GM23338 (cell line): ENCODE results near the gene AGRN. TPM values are rescaled to one million over a fixed set of nuclear protein-coding genes. Genes with fewer than 3 reads are reported as not detected.

Source experiments
- ATAC-seq: fragments of 200-7000 bp; cut with Tn5 transposase; 3 replicates; pipeline ENCODE4 v1.9.1; 2020
- DNase-seq: peaks from one replicate; pipeline ENCODE4 v3.0.0-alpha.2; 2015; ENCODE audit warnings: low spot score
- H2AFZ ChIP-seq: fragments of 200-600 bp; sonication (generic); 2 replicates; pipeline ENCODE4 v1.8.0; 2016; ENCODE audit warnings: antibody characterized with exemption, mild to moderate bottlenecking, moderate library complexity
- H3F3A ChIP-seq: fragments of 200-600 bp; sonication (generic); replicated peaks from 2 replicates; pipeline ENCODE4 v1.8.0; 2017; ENCODE audit warnings: antibody characterized with exemption, mixed run types, low read depth
- H3K27ac ChIP-seq: fragments of 200-600 bp; sonication (generic); 2 replicates; pipeline ENCODE4 v1.6.1; 2016; ENCODE audit warnings: low read depth
- H3K27me3 ChIP-seq: fragments of 200-600 bp; sonication (generic); 2 replicates; pipeline ENCODE4 v1.8.0; 2016; ENCODE audit warnings: mild to moderate bottlenecking, mixed run types, moderate library complexity; ENCODE audit not compliant: insufficient read depth
- H3K36me3 ChIP-seq: fragments of 200-600 bp; sonication (generic); 2 replicates; pipeline ENCODE4 v1.8.0; 2016; ENCODE audit warnings: mild to moderate bottlenecking; ENCODE audit not compliant: insufficient read depth
- H3K4me1 ChIP-seq: fragments of 200-600 bp; sonication (generic); 2 replicates; pipeline ENCODE4 v1.8.0; 2016; ENCODE audit warnings: mild to moderate bottlenecking, moderate library complexity; ENCODE audit not compliant: insufficient read depth
- H3K4me2 ChIP-seq: fragments of 200-600 bp; sonication (generic); 2 replicates; pipeline ENCODE4 v1.7.1; 2017; ENCODE audit warnings: mixed run types
- H3K4me3 ChIP-seq: fragments of 200-600 bp; sonication (generic); 2 replicates; pipeline ENCODE4 v1.6.1; 2016; ENCODE audit warnings: mixed run types
- H3K79me2 ChIP-seq: fragments of 200-600 bp; sonication (generic); replicated peaks from 2 replicates; pipeline ENCODE4 v1.8.0; 2017; ENCODE audit warnings: mild to moderate bottlenecking; ENCODE audit not compliant: insufficient read depth
- H3K9me2 ChIP-seq: fragments of 200-600 bp; sonication (generic); 2 replicates; pipeline ENCODE4 v1.8.0; 2017; ENCODE audit not compliant: insufficient read depth
- H4K20me1 ChIP-seq: fragments of 200-600 bp; sonication (generic); replicated peaks from 2 replicates; pipeline ENCODE4 v1.8.0; 2017; ENCODE audit warnings: mild to moderate bottlenecking; ENCODE audit not compliant: insufficient read depth
- H3K27ac Mint-ChIP-seq: 2 replicates; pipeline ENCODE4 v1.8.0; 2020; ENCODE audit warnings: inconsistent platforms, mild to moderate bottlenecking, moderate library complexity, mixed read lengths
- H3K27me3 Mint-ChIP-seq: 3 replicates; pipeline ENCODE4 v1.8.0; 2022; ENCODE audit warnings: low read depth, mild to moderate bottlenecking, moderate library complexity, mixed read lengths, inconsistent platforms; ENCODE audit not compliant: insufficient read depth, poor library complexity
- H3K36me3 Mint-ChIP-seq: 3 replicates; pipeline ENCODE4 v1.8.0; 2021; ENCODE audit warnings: low read depth, mild to moderate bottlenecking, inconsistent platforms, moderate library complexity, mixed read lengths
- H3K4me1 Mint-ChIP-seq: 3 replicates; pipeline ENCODE4 v1.8.0; 2020; ENCODE audit warnings: mild to moderate bottlenecking, inconsistent platforms, mixed read lengths
- H3K4me3 Mint-ChIP-seq: 3 replicates; pipeline ENCODE4 v1.8.0; 2021; ENCODE audit warnings: moderate library complexity, mild to moderate bottlenecking, inconsistent platforms, mixed read lengths
- H3K9me3 Mint-ChIP-seq: 3 replicates; pipeline ENCODE4 v1.8.0; 2020; ENCODE audit warnings: moderate library complexity, mild to moderate bottlenecking, inconsistent platforms, mixed read lengths
- CREB1 ChIP-seq: fragments of 250-450 bp; sonication (Bioruptor Pico); IDR thresholded peaks from 2 replicates; pipeline ENCODE4 v1.5.0; 2020; ENCODE audit warnings: low read depth, mild to moderate bottlenecking, moderate library complexity
- EZH2 ChIP-seq: fragments of 200-600 bp; sonication (generic); IDR thresholded peaks from one replicate; pipeline ENCODE4 v1.8.0; 2017; ENCODE audit warnings: antibody characterized with exemption, mild to moderate bottlenecking, low read depth; ENCODE audit not compliant: unreplicated experiment
- EZH2phosphoT487 ChIP-seq: fragments of 200-600 bp; sonication (generic); IDR thresholded peaks from one replicate; pipeline ENCODE4 v1.8.1; 2018; ENCODE audit warnings: antibody characterized with exemption; ENCODE audit not compliant: unreplicated experiment
- JUNB ChIP-seq: IDR thresholded peaks from one replicate; pipeline ENCODE4 v1.6.1; 2016; ENCODE audit warnings: antibody characterized with exemption; ENCODE audit not compliant: unreplicated experiment
- NANOG ChIP-seq: IDR thresholded peaks from 2 replicates; pipeline ENCODE4 v1.6.1; 2016; ENCODE audit warnings: antibody characterized with exemption, borderline replicate concordance
- POLR2AphosphoS5 ChIP-seq: IDR thresholded peaks from 2 replicates; pipeline ENCODE4 v1.6.1; 2016; ENCODE audit warnings: antibody characterized with exemption, low read depth
- STAT1 ChIP-seq: IDR thresholded peaks from one replicate; pipeline ENCODE4 v1.6.1; 2016; ENCODE audit warnings: antibody characterized with exemption; ENCODE audit not compliant: unreplicated experiment
- ZNF114 ChIP-seq: fragments of 250-450 bp; sonication (Bioruptor Pico); IDR thresholded peaks from 2 replicates; pipeline ENCODE4 v1.5.0; 2020; ENCODE audit warnings: mild to moderate bottlenecking, moderate library complexity
- ZNF331 ChIP-seq: fragments of 250-450 bp; sonication (Bioruptor Pico); IDR thresholded peaks from 2 replicates; pipeline ENCODE4 v1.5.0; 2020; ENCODE audit warnings: low read depth, mild to moderate bottlenecking, moderate library complexity
- polyA plus RNA-seq: library from polyadenylated mRNA; unstranded; fragments of >200 nt; fragmentation: Nextera tagmentation; extraction: Ambion mirVana; gene quantifications from 2 replicates; pipeline ENCODE4 v1.2.1, GENCODE V29; 2016
- total RNA-seq: library from RNA; depleted of rRNA; stranded (reverse); fragments of >200 nt; shearing (Covaris generic); gene quantifications from 2 replicates; pipeline ENCODE4 v1.2.3, GENCODE V29; 2014
- TF ChIP-seq, protein P1 (sequence below): IDR thresholded peaks from one replicate; pipeline ENCODE4 v1.6.1; 2018; ENCODE audit warnings: antibody characterized with exemption; ENCODE audit not compliant: unreplicated experiment
- TF ChIP-seq, protein P2 (sequence below), 2 experiments: fragments of 200-600 bp in 1 of 2; sonication (generic) in 1 of 2; conservative IDR thresholded peaks; 2 replicates each; pipeline versions ENCODE4 v1.5.1 to v1.6.1; 2016 to 2017; ENCODE audit warnings: antibody characterized with exemption in 2 of 2, low read depth in 2 of 2, mild to moderate bottlenecking in 2 of 2, moderate library complexity in 1 of 2
- TF ChIP-seq, protein P3 (sequence below): fragments of 250-450 bp; sonication (Bioruptor Pico); IDR thresholded peaks from 2 replicates; pipeline ENCODE4 v1.5.0; 2020; ENCODE audit warnings: mild to moderate bottlenecking, moderate library complexity
- TF ChIP-seq, protein P4 (sequence below): IDR thresholded peaks from 2 replicates; pipeline ENCODE4 v1.6.1; 2016; ENCODE audit warnings: antibody characterized with exemption

AGRN gene
- total and polyA plus RNA-seq, 2 experiments from 2014 or later, result 12.3 to 185 TPM

DNA sequence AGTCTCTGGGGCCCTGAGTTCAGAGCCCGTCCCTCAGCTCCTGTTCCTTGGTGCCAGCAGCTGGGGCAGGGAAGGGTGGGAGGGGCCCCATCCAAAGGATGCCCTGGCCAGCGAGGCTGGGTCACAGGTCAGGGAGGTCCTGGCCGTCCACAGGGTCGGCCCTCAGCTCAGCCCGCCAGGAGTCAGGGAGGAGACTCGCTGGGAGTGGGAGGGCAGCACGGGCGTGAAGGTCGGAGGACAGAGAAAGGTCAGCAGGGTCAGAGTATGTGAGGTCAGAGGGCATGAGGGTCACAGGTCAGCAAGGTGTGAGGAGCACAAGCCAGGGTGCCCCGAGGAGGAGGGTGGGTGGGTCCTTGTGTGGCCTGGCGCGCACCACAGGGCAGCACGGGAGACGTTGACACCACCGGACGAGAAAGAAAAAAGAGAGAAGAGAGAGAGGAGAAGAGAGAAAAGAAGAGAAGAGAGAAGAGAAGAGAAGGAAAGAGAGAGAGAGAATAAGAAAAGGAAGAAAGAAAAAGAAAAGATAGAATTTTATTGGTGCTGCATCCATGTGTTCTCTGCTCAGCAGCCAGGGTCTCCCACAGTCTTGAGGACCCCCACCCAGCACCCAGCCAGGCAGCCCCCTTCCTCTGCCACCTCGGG lies 45.1 kb upstream of the AGRN start:
- Mint-ChIP-seq H3K4me1 (peaks cover 4% of the 10 kb centered on the region), H3K4me3 (no peak overlapping the region), H3K27me3 (peaks cover 19% of the 10 kb centered on the region), H3K9me3 (peaks cover 5% of the 10 kb centered on the region), H3K36me3 (peaks cover 5% of the 10 kb centered on the region), H3K27ac (no peak overlapping the region)
- no peaks in the 10 kb centered on the region for H3K36me3 ChIP-seq
- H3K79me2 ChIP-seq, result no peaks in the 10 kb centered on the region
- no peaks in the 10 kb centered on the region; the same call in 1 of the 2 replicates for H3K4me1 ChIP-seq
- no peaks in the 10 kb centered on the region for H3K9me2 ChIP-seq
- no peaks in the 10 kb centered on the region for H4K20me1 ChIP-seq
- H2AFZ ChIP-seq, result no peak overlapping the region
- H3K4me2 ChIP-seq, result no peak overlapping the region
- TF ChIP-seq, protein P1, sequence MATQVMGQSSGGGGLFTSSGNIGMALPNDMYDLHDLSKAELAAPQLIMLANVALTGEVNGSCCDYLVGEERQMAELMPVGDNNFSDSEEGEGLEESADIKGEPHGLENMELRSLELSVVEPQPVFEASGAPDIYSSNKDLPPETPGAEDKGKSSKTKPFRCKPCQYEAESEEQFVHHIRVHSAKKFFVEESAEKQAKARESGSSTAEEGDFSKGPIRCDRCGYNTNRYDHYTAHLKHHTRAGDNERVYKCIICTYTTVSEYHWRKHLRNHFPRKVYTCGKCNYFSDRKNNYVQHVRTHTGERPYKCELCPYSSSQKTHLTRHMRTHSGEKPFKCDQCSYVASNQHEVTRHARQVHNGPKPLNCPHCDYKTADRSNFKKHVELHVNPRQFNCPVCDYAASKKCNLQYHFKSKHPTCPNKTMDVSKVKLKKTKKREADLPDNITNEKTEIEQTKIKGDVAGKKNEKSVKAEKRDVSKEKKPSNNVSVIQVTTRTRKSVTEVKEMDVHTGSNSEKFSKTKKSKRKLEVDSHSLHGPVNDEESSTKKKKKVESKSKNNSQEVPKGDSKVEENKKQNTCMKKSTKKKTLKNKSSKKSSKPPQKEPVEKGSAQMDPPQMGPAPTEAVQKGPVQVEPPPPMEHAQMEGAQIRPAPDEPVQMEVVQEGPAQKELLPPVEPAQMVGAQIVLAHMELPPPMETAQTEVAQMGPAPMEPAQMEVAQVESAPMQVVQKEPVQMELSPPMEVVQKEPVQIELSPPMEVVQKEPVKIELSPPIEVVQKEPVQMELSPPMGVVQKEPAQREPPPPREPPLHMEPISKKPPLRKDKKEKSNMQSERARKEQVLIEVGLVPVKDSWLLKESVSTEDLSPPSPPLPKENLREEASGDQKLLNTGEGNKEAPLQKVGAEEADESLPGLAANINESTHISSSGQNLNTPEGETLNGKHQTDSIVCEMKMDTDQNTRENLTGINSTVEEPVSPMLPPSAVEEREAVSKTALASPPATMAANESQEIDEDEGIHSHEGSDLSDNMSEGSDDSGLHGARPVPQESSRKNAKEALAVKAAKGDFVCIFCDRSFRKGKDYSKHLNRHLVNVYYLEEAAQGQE, result no peak
- TF ChIP-seq JUNB (no peak), ZNF331 (no peak), EZH2phosphoT487 (no peak), STAT1 (no peak), CREB1 (CRISPR knock-in tag) (no peak), EZH2 (no peak), ZNF114 (CRISPR knock-in tag) (no peak), NANOG (no peak), POLR2AphosphoS5 (no peak)
- TF ChIP-seq, protein P2, sequence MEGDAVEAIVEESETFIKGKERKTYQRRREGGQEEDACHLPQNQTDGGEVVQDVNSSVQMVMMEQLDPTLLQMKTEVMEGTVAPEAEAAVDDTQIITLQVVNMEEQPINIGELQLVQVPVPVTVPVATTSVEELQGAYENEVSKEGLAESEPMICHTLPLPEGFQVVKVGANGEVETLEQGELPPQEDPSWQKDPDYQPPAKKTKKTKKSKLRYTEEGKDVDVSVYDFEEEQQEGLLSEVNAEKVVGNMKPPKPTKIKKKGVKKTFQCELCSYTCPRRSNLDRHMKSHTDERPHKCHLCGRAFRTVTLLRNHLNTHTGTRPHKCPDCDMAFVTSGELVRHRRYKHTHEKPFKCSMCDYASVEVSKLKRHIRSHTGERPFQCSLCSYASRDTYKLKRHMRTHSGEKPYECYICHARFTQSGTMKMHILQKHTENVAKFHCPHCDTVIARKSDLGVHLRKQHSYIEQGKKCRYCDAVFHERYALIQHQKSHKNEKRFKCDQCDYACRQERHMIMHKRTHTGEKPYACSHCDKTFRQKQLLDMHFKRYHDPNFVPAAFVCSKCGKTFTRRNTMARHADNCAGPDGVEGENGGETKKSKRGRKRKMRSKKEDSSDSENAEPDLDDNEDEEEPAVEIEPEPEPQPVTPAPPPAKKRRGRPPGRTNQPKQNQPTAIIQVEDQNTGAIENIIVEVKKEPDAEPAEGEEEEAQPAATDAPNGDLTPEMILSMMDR (conservative IDR thresholded peaks at IDR 0.05; ENCODE audit: low read depth in 2 of 2), result no peak
- TF ChIP-seq, protein P3, sequence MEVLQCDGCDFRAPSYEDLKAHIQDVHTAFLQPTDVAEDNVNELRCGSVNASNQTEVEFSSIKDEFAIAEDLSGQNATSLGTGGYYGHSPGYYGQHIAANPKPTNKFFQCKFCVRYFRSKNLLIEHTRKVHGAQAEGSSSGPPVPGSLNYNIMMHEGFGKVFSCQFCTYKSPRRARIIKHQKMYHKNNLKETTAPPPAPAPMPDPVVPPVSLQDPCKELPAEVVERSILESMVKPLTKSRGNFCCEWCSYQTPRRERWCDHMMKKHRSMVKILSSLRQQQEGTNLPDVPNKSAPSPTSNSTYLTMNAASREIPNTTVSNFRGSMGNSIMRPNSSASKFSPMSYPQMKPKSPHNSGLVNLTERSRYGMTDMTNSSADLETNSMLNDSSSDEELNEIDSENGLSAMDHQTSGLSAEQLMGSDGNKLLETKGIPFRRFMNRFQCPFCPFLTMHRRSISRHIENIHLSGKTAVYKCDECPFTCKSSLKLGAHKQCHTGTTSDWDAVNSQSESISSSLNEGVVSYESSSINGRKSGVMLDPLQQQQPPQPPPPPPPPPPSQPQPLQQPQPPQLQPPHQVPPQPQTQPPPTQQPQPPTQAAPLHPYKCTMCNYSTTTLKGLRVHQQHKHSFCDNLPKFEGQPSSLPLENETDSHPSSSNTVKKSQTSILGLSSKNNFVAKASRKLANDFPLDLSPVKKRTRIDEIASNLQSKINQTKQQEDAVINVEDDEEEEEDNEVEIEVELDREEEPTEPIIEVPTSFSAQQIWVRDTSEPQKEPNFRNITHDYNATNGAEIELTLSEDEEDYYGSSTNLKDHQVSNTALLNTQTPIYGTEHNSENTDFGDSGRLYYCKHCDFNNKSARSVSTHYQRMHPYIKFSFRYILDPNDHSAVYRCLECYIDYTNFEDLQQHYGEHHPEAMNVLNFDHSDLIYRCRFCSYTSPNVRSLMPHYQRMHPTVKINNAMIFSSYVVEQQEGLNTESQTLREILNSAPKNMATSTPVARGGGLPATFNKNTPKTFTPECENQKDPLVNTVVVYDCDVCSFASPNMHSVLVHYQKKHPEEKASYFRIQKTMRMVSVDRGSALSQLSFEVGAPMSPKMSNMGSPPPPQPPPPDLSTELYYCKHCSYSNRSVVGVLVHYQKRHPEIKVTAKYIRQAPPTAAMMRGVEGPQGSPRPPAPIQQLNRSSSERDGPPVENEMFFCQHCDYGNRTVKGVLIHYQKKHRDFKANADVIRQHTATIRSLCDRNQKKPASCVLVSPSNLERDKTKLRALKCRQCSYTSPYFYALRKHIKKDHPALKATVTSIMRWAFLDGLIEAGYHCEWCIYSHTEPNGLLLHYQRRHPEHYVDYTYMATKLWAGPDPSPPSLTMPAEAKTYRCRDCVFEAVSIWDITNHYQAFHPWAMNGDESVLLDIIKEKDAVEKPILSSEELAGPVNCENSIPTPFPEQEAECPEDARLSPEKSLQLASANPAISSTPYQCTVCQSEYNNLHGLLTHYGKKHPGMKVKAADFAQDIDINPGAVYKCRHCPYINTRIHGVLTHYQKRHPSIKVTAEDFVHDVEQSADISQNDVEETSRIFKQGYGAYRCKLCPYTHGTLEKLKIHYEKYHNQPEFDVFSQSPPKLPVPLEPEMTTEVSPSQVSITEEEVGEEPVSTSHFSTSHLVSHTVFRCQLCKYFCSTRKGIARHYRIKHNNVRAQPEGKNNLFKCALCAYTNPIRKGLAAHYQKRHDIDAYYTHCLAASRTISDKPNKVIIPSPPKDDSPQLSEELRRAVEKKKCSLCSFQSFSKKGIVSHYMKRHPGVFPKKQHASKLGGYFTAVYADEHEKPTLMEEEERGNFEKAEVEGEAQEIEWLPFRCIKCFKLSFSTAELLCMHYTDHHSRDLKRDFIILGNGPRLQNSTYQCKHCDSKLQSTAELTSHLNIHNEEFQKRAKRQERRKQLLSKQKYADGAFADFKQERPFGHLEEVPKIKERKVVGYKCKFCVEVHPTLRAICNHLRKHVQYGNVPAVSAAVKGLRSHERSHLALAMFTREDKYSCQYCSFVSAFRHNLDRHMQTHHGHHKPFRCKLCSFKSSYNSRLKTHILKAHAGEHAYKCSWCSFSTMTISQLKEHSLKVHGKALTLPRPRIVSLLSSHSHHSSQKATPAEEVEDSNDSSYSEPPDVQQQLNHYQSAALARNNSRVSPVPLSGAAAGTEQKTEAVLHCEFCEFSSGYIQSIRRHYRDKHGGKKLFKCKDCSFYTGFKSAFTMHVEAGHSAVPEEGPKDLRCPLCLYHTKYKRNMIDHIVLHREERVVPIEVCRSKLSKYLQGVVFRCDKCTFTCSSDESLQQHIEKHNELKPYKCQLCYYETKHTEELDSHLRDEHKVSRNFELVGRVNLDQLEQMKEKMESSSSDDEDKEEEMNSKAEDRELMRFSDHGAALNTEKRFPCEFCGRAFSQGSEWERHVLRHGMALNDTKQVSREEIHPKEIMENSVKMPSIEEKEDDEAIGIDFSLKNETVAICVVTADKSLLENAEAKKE (CRISPR knock-in tag), result no peak
- TF ChIP-seq, protein P4, sequence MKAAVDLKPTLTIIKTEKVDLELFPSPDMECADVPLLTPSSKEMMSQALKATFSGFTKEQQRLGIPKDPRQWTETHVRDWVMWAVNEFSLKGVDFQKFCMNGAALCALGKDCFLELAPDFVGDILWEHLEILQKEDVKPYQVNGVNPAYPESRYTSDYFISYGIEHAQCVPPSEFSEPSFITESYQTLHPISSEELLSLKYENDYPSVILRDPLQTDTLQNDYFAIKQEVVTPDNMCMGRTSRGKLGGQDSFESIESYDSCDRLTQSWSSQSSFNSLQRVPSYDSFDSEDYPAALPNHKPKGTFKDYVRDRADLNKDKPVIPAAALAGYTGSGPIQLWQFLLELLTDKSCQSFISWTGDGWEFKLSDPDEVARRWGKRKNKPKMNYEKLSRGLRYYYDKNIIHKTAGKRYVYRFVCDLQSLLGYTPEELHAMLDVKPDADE, result no peak
- peaks cover 5% of the 10 kb centered on the region; the same call in 1 of the 2 replicates for H3K27me3 ChIP-seq
- ATAC-seq (no peak), DNase-seq (no peak)
- H3K27ac ChIP-seq, result no peak overlapping the region
- no peaks in the 10 kb centered on the region for H3F3A ChIP-seq
- H3K4me3 ChIP-seq, result no peak overlapping the region
